ENCODE data around the gene ERO1A. TPM values are rescaled to one million over a fixed set of nuclear protein-coding genes. Genes with fewer than 3 reads are reported as not detected.

ERO1A gene
- total RNA-seq, 1 experiment from 2014 or later = 86.5 TPM

GRCh38 chr14:52607061-52607460 lies 88.3 kb downstream of the ERO1A start:
- no peak for DNase-seq (ENCODE audit: low read depth)

GRCh38 chr14:52602131-52602530 lies 93.2 kb downstream of the ERO1A start:
- no peak for DNase-seq (ENCODE audit: low read depth)

DNA sequence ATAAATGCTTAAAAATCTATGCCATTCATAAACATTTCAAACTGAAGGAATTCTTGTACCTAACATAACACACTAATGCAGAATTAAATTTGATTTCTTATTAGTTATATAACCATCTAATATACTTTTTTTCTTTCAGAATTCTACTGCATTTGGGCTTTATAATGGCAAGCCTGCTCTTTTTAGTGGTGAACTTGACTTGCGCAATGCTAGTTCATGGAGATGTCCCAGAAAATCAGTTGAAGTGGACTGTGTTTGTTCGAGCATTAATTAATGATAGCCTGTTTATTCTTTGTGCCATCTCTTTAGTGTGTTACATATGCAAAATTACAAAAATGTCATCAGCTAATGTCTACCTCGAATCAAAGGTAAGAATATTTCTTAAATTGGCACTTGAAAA lies 95.4 kb downstream of the ERO1A start:
- DNase-seq (ENCODE audit: low read depth) = no peak

GRCh38 chr14:52598568-52598967 lies 96.8 kb downstream of the ERO1A start:
- DNase-seq (ENCODE audit: low read depth) = no peak

- no peak for DNase-seq (ENCODE audit: low read depth)
Measured at GRCh38 chr14:52596861-52597260, 98.5 kb downstream of the ERO1A start.

- no peak for DNase-seq (ENCODE audit: low read depth)
Measured at GRCh38 chr14:52596320-52596719, 99.0 kb downstream of the ERO1A start.

DNA sequence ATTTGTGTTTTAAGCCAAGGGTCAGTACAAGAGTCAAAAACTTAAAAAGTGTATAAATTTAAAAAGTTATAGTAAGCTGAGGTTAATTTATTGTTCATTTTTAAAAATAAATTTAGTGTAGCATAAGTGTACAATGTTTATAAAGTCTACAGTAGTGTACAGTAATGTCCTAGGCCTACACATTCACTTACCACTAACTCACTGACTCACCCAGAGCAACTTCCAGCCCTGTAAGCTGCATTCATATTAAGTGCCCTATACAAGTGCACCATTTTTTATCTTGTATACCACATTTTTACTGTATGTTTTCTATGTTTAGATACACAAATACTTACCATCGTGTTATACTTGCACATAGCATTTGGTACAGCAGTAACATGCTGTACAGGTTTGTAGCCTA lies 105.0 kb downstream of the ERO1A start:
- no peak for DNase-seq (ENCODE audit: low read depth)

Other genes starting within 250 kb of the ERO1A start
- 2.4 and 2.8 TPM in 2 replicates for gene TXNDC16, start 143.1 kb downstream of the ERO1A start, total RNA-seq (2014; rRNA removed; shearing (Covaris generic))
- gene GPR137C, start 142.7 kb downstream of the ERO1A start, total RNA-seq (2014; rRNA removed; shearing (Covaris generic)) = 0.49 and 1.1 TPM in 2 replicates
- 162 and 186 TPM in 2 replicates for gene PSMC6, start 11.6 kb upstream of the ERO1A start, total RNA-seq (2014; rRNA removed; shearing (Covaris generic))
- gene STYX, start 34.6 kb upstream of the ERO1A start, total RNA-seq (2014; rRNA removed; shearing (Covaris generic)) = 13.4 and 15.9 TPM in 2 replicates
- gene GNPNAT1, start 96.0 kb upstream of the ERO1A start, total RNA-seq (2014; rRNA removed; shearing (Covaris generic)) = 16.5 and 19.6 TPM in 2 replicates

Data from RPMI7951 (cell line).